GM12878 (cell line): ENCODE results near the gene TAF9B. TPM values are rescaled to one million over a fixed set of nuclear protein-coding genes. Genes with fewer than 3 reads are reported as not detected.
"Not testable (repeated sequence)": the region's sequence is repeated elsewhere in the genome, so short reads cannot be mapped to it uniquely, and the experiment has no call there.

ENCODE experiments used
- ATAC-seq: fragments of 200-7000 bp; cut with Tn5 transposase; 3 replicates; pipeline ENCODE4 v1.9.1; 2020; ENCODE audit warnings: mild to moderate bottlenecking, moderate library complexity
- BruUV-seq: library from RNA; stranded (reverse); fragments of 400-500 nt; replicated peaks from 2 replicates; lab custom pipeline; 2021; lab: Mats Ljungman, UMichigan
- CTCF ChIA-PET: fragments of 300-600 bp; sonication (Branson Sonifier 250); formaldehyde crosslinking; extraction: SDS; loops from one replicate; lab custom pipeline; 2021; ENCODE audit warnings: inconsistent platforms; lab: Yijun Ruan, JAX
- POLR2A ChIA-PET: fragments of 350-600 bp; formaldehyde crosslinking; extraction: SDS; loops from one replicate; lab custom pipeline; 2021; ENCODE audit warnings: inconsistent platforms; lab: Charles Lee
- RAD21 ChIA-PET: fragments of 300-600 bp; sonication (Branson Sonifier 250); formaldehyde crosslinking; loops from one replicate; lab custom pipeline; 2023; ENCODE audit warnings: antibody characterized with exemption; ENCODE audit not compliant: unreplicated experiment; lab: Charles Lee
- SMC1A ChIA-PET: fragments of 300-600 bp; sonication (Branson Sonifier 250); formaldehyde crosslinking; loops from one replicate; lab custom pipeline; 2023; ENCODE audit not compliant: unreplicated experiment, uncharacterized antibody; lab: Charles Lee
- DNase-seq: peaks from one replicate; pipeline ENCODE4 v3.0.0-alpha.2; 2011; ENCODE audit warnings: low read depth, low spot score
- FAIRE-seq: peaks from 3 replicates; lab custom pipeline; 2011; peaks lifted over from hg19 to GRCh38; lab: Jason Lieb, UNC
- H2AFZ ChIP-seq: 2 replicates; pipeline ENCODE4 v1.6.0; 2011; ENCODE audit warnings: low read depth, low read length, control low read depth; ENCODE audit not compliant: control insufficient read depth
- H3K27ac ChIP-seq: 2 replicates; pipeline ENCODE4 v1.5.1; 2011; ENCODE audit warnings: control low read depth; ENCODE audit not compliant: control insufficient read depth, insufficient read depth
- H3K27me3 ChIP-seq, 2 experiments: replicated peaks in 1 of 2; 2 replicates each; pipeline versions ENCODE4 v1.6.0 to v1.6.1; 2011; ENCODE audit warnings: low read length in 1 of 2; ENCODE audit not compliant: control insufficient read depth in 2 of 2, insufficient read depth in 2 of 2
- H3K36me3 ChIP-seq, 2 experiments: 2 replicates each; pipeline ENCODE4 v1.5.1; 2011; ENCODE audit warnings: low read length in 1 of 2; ENCODE audit not compliant: control insufficient read depth in 2 of 2, insufficient read depth in 2 of 2
- H3K4me1 ChIP-seq: 2 replicates; pipeline ENCODE4 v1.6.1; 2011; ENCODE audit warnings: mild to moderate bottlenecking, low read length, moderate library complexity, mixed read lengths; ENCODE audit not compliant: control insufficient read depth, insufficient read depth
- H3K4me2 ChIP-seq: 2 replicates; pipeline ENCODE4 v1.6.0; 2011; ENCODE audit warnings: control low read depth; ENCODE audit not compliant: control insufficient read depth, insufficient read depth
- H3K4me3 ChIP-seq: fragments of 200-600 bp; sonication (generic); 2 replicates; pipeline ENCODE4 v1.5.1; 2016
- H3K79me2 ChIP-seq: 2 replicates; pipeline ENCODE4 v1.6.0; 2011; ENCODE audit warnings: low read length; ENCODE audit not compliant: control insufficient read depth, insufficient read depth
- H3K9ac ChIP-seq: 2 replicates; pipeline ENCODE4 v1.8.0; 2011; ENCODE audit warnings: low read length, control low read depth, mixed read lengths; ENCODE audit not compliant: control insufficient read depth, insufficient read depth
- H3K9me3 ChIP-seq: replicated peaks from 3 replicates; pipeline ENCODE4 v1.5.1; 2011; ENCODE audit warnings: mild to moderate bottlenecking, low read length; ENCODE audit not compliant: control insufficient read depth, insufficient read depth
- H4K20me1 ChIP-seq: 2 replicates; pipeline ENCODE4 v1.6.0; 2011; ENCODE audit not compliant: control insufficient read depth, insufficient read depth
- WGBS: methylation state at CpG from one replicate; pipeline ENCODE4 v1.1.6; 2016; ENCODE audit warnings: low lambda C conversion rate; ENCODE audit not compliant: insufficient replicate concordance, insufficient coverage; ENCODE audit errors: missing lambda C conversion rate; 5-methylcytosine and 5-hydroxymethylcytosine counted together
- in situ Hi-C: fragments of 300-500 bp; cut with MboI; formaldehyde crosslinking; loops from 9 replicates; pipeline ENCODE4 v1.14.3; 2018; ENCODE audit warnings: mixed read lengths
- intact Hi-C: fragments of 100-400 bp; cut with micrococcal nuclease; formaldehyde crosslinking; loops from one replicate; pipeline ENCODE4 v1.14.2; 2022; ENCODE audit not compliant: unreplicated experiment
- polyA plus RNA-seq, 11 experiments: library from polyadenylated mRNA; depleted of rRNA in 4 of 11; unstranded in 6 of 11; stranded (reverse) in 5 of 11; fragments of >200 nt; fragmentation: Nextera tagmentation in 4 of 11; fragmentation: Illumina TruSeq in 1 of 11; extraction: Ambion mirVana in 4 of 11; extraction: Trizol in 1 of 11; gene quantifications; 1 replicate in 1 of 11; 2 replicates in 10 of 11; pipeline versions ENCODE4 v1.2.1 to v1.2.3, GENCODE V29; 2011 to 2016; ENCODE audit warnings: inconsistent platforms in 2 of 11, missing spikeins in 2 of 11, low read depth in 1 of 11
- total RNA-seq, 4 experiments: library from RNA; depleted of rRNA in 3 of 4; stranded (reverse); fragments of >200 nt in 3 of 4; fragmentation: Illumina TruSeq in 1 of 4; extraction: Trizol in 1 of 4; gene quantifications; 2 replicates each; pipeline versions ENCODE4 v1.2.1 to v1.2.3, GENCODE V29; 2013 to 2021

The TAF9B gene
- total and polyA plus RNA-seq, 10 of the 15 experiments (the other 5 are each of a cell fraction or from before 2014, with no cell fraction given): 14.9 to 42.5 (median 22.3) TPM

- H3K36me3 ChIP-seq, intact Hi-C loops, BruUV-seq, H3K79me2 ChIP-seq, H3K9me3 ChIP-seq, H3K27ac ChIP-seq, RAD21 ChIA-PET, ATAC-seq, H2AFZ ChIP-seq, H3K9ac ChIP-seq, H3K27me3 ChIP-seq, FAIRE-seq, in situ Hi-C loops, DNase-seq, H4K20me1 ChIP-seq, H3K4me3 ChIP-seq, H3K4me1 ChIP-seq, POLR2A ChIA-PET, H3K4me2 ChIP-seq, CTCF ChIA-PET: not testable (repeated sequence)
- 59% methylated on average over 4 of the region's 4 CpGs for WGBS
- SMC1A ChIA-PET: interaction anchor here (0.7 kb wide), 1 partner anchor 363 kb away, joined by 3 read pairs; no protein-coding TSS in a partner anchor
These were observed 23.7 kb upstream of the TAF9B start for GRCh38 chrX:78163175-78163574.

DNA sequence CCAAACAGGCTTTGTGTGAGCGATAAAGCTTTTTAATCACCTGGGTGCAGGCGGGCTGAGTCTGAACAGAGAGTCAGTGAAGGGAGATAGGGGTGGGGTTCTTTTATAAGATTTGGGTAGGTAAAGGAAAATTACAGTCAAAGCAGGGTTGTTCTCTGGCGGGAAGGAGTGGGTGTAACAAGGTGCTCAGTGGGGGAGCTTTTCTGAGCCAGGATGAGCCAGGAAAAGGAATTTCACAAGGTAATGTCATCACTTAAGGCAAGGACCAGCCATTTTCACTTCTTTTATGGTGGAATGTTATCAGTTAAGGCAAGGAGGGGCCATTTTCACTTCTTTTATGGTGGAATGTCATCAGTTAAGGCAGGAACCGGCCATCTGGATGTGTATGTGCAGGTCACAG, 21.3 kb upstream of the TAF9B start:
- in situ Hi-C loops, RAD21 ChIA-PET, FAIRE-seq, H3K27ac ChIP-seq, H3K27me3 ChIP-seq, H3K4me3 ChIP-seq, H3K79me2 ChIP-seq, intact Hi-C loops, H4K20me1 ChIP-seq, H2AFZ ChIP-seq, H3K36me3 ChIP-seq, H3K9ac ChIP-seq, BruUV-seq, H3K4me1 ChIP-seq, DNase-seq, H3K4me2 ChIP-seq, ATAC-seq, CTCF ChIA-PET, H3K9me3 ChIP-seq, POLR2A ChIA-PET: not testable (repeated sequence)
- SMC1A ChIA-PET: interaction anchor here (1.6 kb wide), 1 partner anchor 8 kb away, joined by 3 read pairs; no protein-coding TSS in a partner anchor
- WGBS: 50% methylated on average over 4 of the region's 4 CpGs

DNA sequence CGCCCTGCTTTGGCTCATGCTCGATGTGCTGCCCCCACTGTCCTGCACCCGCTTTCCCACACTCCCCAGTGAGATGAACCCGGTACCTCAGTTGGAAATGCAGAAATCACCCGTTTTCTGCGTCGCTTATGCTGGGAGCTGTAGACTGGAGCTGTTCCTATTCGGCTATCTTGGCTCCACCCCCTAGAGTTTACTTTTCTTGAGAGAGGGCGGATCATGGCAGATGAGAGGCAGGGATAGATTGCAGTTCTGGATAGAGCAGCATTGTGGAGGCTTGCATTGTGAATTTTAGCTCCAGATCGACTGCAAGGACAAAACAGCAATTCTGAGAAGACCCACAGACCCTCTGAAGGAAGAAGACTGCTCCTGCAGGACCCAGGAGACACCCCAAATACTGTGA, 18.4 kb upstream of the TAF9B start:
- in situ Hi-C loops, intact Hi-C loops, H3K9me3 ChIP-seq, H3K9ac ChIP-seq, DNase-seq, CTCF ChIA-PET, H3K27ac ChIP-seq, H3K4me2 ChIP-seq, H3K27me3 ChIP-seq, H3K36me3 ChIP-seq, H3K79me2 ChIP-seq, BruUV-seq, ATAC-seq, POLR2A ChIA-PET, H2AFZ ChIP-seq, H4K20me1 ChIP-seq, FAIRE-seq, H3K4me1 ChIP-seq, RAD21 ChIA-PET, H3K4me3 ChIP-seq: not testable (repeated sequence)
- SMC1A ChIA-PET: interaction anchor here (1.2 kb wide), 1 partner anchor 14 kb away, joined by 3 read pairs; no protein-coding TSS in a partner anchor
- WGBS: 32% methylated on average over 10 of the region's 10 CpGs

GRCh38 chrX:78157373-78157772, 17.9 kb upstream of the TAF9B start:
- DNase-seq, BruUV-seq, FAIRE-seq, POLR2A ChIA-PET, RAD21 ChIA-PET, H3K4me1 ChIP-seq, H2AFZ ChIP-seq, H4K20me1 ChIP-seq, H3K27me3 ChIP-seq, H3K9me3 ChIP-seq, in situ Hi-C loops, H3K4me2 ChIP-seq, ATAC-seq, H3K9ac ChIP-seq, H3K27ac ChIP-seq, H3K4me3 ChIP-seq, H3K79me2 ChIP-seq, intact Hi-C loops, H3K36me3 ChIP-seq, CTCF ChIA-PET: not testable (repeated sequence)
- 28% methylated on average over 2 of the region's 2 CpGs for WGBS
- SMC1A ChIA-PET: interaction anchor here (1.2 kb wide), 1 partner anchor 14 kb away, joined by 3 read pairs; no protein-coding TSS in a partner anchor
